IPS-18c (cell line): ENCODE results near the gene CA12.
"Not testable (repeated sequence)": the region's sequence is repeated elsewhere in the genome, so short reads cannot be mapped to it uniquely, and the experiment has no call there.

Experiments
- H3K4me3 ChIP-seq: 2 replicates; pipeline ENCODE4 v1.7.0; 2013; ENCODE audit warnings: low read depth, mild to moderate bottlenecking, low read length, moderate library complexity; ENCODE audit not compliant: insufficient read depth
- H3K9me3 ChIP-seq: one replicate; pipeline ENCODE4 v1.6.1; 2013; ENCODE audit warnings: mild to moderate bottlenecking, low read length, moderate library complexity; ENCODE audit not compliant: control insufficient read depth, insufficient read depth

CA12 gene

DNA sequence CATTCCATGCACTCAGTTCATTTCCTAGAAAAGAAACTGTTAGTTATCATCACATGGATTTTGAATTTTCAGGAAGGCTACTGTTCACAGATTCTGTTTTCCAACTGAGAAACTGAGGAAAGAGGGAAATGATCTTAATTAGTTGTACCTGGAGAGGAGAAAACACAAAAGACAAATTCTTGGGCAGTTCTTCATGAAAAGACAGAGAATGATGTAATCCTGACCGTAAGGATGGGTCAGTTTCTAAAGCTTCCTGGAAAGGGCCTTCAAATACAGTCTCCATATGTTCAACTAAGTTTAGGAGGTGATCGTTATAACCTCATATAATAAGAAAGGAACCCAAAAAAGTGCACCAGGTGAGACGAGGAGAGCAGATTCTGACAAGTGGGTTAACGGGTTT lies 44.6 kb downstream of the CA12 start:
- H3K4me3 ChIP-seq: no peak overlapping the region
- no peaks in the 10 kb centered on the region for H3K9me3 ChIP-seq

DNA sequence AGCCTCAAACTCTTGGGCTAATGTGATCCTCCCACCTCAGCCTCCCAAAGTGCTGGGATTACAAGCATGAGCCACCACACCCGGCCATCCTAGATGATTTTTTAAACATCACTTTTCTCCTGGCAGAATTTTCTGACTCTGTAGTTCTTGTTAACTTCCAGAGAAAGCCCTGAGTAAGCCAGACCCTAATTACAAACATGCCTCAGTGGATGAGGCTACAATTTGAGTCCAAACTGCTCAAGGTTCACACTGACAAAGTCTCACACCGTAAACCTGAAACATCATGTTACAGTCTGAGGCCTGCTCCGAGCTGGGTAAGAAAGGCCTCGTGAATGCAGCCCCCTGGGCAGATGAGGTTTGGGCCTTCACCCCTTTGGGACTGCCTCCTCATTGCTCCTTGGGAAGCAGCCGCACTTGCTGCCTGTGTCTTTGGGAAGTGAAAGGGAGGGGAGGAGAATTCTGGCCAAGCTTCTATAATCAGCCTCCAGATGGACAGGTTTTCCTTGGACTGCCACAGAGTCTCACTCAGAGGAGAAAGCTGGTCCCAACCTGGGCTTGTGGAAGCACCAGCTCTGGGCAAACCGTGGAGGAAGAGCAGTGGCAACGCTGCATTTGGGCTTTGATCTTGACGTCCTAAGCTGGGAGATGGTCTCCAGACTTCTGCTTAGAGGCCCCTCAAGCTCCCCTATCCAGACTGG lies 46.0 kb downstream of the CA12 start:
- H3K4me3 ChIP-seq: no peak overlapping the region
- H3K9me3 ChIP-seq: no peaks in the 10 kb centered on the region

DNA sequence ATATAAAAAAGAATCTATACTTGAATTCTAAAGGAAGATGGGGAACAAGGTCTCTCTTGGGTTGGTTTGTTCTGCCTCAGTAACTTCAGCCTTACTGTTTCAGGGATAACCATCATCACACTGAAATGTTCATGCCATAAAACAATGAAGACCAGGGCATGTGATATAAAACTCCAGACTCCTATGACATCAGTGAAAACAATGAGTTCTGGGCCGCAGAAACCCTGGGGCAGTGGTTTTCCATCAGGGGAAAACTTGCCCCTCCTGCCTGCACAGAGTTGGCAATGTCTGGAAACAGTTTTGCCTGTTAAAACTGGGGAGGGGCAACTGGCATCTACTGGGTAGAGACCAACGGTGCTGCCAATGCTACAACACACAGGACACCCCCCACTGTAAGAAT lies 46.8 kb downstream of the CA12 start:
- Histone ChIP-seq H3K9me3 (no peaks in the 10 kb centered on the region), H3K4me3 (no peak overlapping the region)

DNA sequence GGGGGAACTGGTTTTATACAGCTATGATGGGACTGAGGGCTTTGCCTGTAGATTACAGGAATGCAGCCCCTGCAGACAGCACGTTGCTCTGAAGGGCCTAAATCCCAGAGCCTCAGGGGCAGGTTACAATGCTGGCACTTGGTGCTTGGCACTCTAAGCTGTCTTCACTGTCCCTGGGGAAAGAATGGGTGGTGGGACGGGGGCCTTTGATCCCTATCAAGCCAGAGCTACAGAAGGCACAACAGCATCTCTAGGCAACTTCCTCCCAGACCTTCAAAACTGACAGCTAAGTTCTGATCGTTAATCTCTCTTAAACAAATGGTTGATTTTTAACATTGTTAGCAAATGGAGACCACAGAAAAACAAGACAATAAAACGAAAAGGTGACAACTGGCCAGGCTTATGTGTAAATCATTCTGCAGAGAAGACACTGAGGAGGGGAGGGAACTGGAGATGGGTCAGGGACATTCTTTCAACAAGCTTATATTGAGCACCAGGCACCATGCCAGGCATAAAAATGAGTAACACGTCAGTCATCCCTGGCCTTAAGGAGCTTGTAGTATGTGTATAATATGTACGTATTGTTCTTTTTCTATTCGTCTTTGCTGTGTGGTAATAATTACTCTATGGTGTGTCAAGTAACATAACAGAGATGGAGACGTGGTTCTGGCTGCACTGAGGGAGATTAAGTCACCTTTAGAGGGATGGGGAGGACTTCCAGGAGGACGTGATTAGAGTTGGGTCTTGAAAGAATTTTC lies 49.1 kb downstream of the CA12 start:
- no peaks in the 10 kb centered on the region for H3K9me3 ChIP-seq
- no peak overlapping the region for H3K4me3 ChIP-seq

DNA sequence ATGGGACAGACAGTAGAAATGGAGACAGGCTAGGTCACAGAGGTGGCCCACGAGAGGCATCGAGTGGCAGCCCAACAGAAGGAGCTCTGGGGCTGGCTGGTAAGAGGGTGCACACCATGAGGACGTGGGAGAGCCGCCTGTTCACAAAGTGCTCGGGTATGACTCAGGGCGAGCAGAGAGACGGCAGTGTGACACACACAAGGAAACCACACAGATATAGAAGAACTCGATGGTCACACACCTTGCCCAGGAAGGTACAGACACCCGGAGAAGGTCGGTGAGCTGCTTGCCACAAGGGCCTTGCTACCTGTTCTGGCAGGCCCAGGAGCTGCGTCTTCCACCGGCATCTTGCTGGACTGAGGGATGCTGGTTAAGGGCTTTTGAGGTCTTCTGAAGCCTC lies 50.2 kb downstream of the CA12 start:
- H3K9me3 ChIP-seq: no peaks in the 10 kb centered on the region
- no peak overlapping the region for H3K4me3 ChIP-seq

DNA sequence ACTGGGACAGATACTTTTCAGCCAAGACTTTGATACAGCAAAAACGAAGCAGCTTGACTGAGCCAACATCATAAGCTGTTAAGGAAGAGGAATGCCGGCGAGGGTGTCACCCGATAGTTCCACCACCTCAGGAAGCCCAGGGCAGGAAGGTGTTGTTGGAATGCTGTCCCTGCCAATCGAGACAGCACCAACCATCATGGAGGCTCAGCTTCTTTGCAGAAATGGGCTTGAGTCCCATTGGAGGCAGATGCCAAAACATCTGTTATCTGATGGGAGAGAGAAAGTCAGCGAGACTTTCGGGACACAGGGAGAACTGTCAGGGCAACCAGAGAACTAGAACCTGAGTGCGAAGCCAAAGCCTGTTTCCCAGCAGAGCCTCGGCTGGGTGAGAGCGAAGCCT lies 50.7 kb downstream of the CA12 start:
- H3K4me3 ChIP-seq: no peak overlapping the region
- no peaks in the 10 kb centered on the region for H3K9me3 ChIP-seq

DNA sequence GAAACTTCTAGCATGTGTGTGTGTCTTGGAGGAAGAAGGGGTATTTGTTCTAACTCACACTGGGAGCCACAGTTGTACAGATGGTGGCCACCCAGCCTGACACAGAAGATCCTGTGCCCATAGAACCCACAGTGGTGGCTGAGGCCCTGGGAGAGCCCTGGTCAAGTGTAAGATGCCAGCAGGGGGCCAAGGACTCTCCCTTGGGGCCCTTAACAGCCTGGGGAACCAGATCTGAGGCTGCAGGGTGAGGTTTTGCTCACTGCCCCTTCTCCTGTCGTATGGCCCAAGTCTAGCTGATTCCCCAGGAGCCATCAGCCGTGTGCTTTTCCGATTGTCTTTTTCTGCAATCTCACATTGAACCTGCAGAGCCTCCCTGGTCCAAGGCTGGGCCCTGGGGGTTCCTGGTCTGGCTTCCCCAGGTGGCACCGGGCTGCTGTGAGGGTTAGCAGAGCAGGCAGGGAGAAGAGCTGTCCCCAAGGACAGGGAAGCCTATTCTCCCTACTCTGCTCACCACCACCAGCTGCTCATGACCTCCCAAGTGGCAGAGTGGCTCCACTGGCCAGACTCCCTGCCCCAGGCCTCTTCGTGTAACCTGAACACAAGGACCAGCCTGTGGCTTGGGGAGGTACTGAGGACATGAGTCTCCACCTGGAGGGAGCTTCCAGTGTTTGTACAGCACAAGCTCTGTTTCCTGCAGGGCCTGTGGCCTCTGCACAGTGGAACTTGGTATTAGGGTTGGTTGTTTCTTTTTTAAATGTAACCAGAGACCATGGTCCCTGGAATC lies 51.9 kb downstream of the CA12 start:
- Histone ChIP-seq H3K4me3 (no peak overlapping the region), H3K9me3 (no peaks in the 10 kb centered on the region)

DNA sequence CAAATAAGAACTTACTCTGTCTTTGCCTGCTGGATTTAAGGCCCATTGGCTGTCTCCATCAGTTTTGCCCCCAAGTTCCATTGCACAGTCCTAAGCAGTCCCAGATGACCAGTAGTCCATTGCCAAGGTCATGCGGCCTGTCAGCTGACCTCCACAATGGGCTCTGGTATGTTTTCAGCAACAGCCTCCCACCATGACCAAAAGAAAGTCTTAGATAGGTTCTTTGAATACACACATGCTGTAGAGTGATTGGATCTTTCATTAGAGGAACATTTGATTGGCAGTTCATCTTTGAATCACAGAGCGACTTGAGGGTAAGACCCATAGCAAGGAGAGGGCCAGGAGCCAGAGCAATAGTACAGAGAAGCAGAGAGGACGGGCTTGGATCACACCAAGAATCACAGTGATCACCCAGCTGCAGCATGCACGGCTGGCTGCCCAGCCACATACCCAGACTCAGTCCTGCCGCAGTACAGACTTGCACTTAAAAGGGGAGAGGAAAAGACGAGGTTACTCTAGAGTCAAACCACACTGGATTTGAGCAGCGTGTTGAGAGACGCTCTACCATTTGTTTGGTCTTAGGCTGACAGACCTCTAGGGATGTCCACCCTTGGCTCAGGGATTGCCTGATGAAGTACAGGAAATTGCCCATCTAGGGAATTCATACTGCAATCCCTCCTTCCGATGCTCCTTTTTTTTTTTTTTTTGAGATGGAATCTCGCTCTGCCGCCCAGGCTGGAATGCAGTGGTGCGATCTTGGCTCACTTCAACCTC lies 53.8 kb downstream of the CA12 start:
- no peaks in the 10 kb centered on the region for H3K9me3 ChIP-seq
- no peak overlapping the region for H3K4me3 ChIP-seq

DNA sequence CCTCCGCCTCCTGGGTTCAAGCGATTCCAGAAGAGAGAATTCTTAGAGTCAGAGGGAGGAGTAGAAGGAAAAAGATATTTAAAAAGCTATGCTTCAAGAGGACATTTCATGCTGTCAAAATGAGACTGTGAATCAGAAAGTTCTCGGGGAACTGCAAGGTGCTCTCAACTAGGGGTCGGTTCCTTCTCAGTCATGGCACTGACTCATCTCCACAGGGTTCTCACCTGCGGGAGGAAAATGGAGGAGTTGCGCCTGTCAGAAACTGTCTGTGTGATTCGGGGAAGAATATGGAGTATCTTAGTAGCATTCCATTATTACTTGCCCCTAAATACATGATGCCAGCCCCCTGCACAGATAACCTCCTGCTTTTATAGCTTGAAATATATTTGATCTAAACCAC lies 56.9 kb downstream of the CA12 start:
- no peaks in the 10 kb centered on the region for H3K9me3 ChIP-seq
- no peak overlapping the region for H3K4me3 ChIP-seq

DNA sequence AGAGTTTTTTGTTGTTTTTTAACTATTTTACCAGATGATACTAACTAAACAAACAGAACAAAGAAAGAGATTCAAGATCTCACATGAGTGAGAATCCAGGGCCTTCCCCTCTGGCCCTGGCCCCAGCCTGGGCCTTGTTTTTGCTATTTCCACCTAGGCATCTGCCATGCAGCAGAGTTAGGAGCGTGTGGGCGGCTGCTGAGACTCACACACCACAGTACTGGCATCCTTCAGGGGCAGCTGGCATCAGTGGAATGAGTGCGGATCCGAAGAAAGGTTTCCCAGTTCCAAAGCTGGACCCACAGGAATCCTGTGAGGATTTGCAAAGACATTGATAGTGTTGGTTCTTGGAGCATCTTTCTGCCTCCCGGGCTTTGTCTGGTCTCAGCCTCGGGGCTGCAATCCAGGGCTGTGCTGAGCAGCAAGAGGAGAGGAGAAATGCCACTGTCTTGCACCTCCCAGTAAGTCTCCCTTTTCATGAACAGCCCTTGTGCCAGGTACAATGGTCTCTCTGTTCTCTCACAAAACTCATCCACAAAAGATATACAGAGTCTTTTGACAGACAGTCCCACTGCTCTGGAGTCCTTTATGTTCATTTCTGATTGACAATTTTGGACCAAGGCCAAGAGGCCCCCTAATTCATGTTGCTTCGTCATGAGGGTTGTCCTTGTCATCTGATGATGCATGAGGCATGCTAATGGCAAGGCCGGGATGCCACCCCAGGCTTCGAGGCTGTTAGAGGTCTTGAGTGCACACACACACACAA lies 57.7 kb downstream of the CA12 start:
- Histone ChIP-seq H3K4me3 (no peak overlapping the region; the same call in 1 of the 2 replicates), H3K9me3 (no peaks in the 10 kb centered on the region)

DNA sequence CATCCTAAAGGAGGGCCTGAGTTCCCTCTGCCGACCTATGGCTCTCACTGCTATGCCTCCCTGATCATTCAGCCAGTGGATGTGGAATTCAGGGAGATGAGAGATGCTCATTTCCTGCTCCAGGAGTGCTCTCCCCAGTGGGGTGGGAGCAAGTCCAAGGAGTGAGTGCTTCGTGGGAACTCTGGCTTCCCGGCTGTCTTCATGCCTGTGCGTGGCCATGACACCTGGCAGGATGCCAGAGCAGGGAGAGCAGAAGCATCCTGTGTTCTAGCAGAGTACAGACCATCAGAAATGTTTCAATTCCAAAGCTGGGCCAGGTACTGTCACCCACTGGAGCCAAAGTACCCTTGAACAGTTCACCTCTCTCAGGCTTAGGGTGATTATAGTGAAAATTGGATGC lies 59.1 kb downstream of the CA12 start:
- no peak overlapping the region for H3K4me3 ChIP-seq
- H3K9me3 ChIP-seq: no peaks in the 10 kb centered on the region

DNA sequence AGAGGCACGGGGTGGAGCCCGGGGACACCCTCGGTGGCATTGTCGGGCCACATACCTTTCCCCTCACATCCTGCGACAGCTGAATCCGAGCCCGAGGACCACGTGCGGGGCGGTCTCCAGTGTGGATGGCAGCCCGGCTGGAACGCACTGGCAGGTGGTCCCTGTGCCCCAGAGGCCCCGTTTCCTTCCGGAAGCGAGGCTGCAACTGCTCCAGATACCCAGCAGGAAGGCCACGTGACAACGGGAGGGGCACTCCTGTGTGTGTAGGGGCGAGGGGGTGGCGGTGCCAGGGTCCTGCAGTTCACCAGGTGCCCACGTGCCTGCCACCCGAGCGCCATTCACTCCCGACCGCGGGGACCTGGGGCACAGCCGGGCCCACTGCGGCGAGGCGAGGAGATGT lies 60.2 kb downstream of the CA12 start:
- Histone ChIP-seq H3K9me3 (no peaks in the 10 kb centered on the region), H3K4me3 (no peak overlapping the region)

DNA sequence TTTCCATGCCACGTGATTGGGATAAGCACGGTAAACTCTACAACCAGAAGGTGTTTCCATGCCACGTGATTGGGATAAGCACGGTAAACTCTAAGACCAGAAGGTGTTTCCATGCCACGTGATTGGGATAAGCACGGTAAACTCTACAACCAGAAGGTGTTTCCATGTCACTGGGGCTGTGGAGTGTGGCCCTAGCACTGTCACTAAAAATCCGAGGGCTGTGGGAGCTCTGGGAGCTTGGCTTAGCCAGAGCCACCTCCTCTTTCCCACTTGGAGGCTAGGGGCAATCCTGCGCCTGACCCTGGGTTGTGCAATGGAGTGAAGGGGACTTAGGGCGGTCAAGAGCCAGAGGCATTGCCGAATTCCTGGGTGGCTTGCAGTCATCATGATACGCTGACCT lies 60.7 kb downstream of the CA12 start:
- H3K9me3 ChIP-seq, H3K4me3 ChIP-seq: not testable (repeated sequence)

DNA sequence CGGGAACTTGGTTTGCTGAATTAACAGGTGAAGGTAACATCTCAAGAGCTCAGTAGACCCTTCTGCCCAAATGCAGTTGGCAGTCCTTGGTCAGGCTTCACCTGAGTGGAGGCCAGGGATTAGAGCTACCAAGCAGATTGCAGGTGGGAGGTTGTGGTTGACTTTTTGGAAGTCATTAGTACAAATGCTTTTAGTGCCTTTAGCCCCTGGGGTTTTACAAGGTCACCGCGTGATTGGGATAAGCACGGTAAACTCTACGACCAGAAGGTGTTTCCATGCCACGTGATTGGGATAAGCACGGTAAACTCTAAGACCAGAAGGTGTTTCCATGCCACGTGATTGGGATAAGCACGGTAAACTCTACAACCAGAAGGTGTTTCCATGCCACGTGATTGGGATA lies 61.2 kb downstream of the CA12 start:
- H3K4me3 ChIP-seq, H3K9me3 ChIP-seq: not testable (repeated sequence)

DNA sequence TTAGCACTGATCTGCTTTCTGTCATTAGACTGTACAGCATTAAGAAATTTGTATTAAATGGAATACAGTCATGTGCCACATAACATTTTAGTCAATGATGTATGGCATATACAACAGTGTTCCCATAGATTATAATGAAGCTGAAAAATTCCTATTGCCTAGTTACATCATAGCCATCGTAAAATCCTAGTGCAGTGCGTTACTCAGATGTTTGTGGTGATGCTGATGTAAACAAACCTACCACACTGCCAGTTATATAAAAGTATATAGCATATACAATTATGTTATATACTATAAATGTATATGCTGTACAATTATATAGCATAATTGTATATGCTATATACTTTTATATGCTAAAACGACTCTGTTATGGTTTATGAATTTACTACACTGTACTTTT lies 62.6 kb downstream of the CA12 start:
- Histone ChIP-seq H3K4me3 (no peak overlapping the region), H3K9me3 (no peaks in the 10 kb centered on the region)

DNA sequence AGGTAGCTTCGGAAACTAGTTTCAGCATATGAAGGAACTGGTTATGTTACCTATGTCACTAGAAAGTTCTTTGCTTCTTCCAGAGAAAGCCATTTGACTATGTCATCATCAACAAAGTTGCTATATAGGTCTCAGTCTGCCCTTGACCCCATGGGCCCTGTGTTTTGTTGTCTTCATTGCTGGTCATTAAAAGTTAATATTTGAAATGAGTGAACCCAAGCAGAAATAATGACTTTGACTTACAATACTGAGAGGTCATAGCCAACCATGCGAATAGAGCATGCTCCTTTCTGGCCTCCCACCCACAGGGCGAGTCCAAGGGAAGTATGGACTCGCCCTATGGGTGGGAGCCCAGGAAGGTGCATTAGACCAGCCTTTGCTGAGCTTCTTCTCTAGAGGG lies 63.3 kb downstream of the CA12 start:
- no peaks in the 10 kb centered on the region for H3K9me3 ChIP-seq
- no peak overlapping the region for H3K4me3 ChIP-seq

DNA sequence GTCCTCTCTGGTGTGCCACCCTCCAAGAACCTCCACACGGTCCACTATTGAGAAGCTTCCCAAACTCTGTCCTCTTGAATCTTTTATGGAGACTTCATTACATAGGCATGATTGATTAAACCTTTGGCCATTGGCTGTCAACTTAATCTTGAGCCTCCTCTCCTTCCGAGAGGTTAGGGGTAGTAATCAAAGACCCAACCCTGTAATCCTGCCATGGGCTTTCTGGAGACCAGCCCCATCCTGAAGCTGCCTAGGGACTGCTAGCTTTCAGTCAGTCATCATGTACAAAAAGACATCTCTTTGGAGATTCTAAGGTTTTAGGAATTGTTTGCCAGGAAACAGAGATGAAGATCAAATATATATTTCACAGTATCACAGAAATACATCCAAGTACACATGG lies 67.2 kb downstream of the CA12 start:
- H3K4me3 ChIP-seq: no peak overlapping the region
- no peaks in the 10 kb centered on the region for H3K9me3 ChIP-seq
